AG10803 (cell line): ENCODE results near the gene CCNK.

Experiments used
- DNase-seq: peaks from one replicate; pipeline ENCODE4 v3.0.0; 2010; ENCODE audit warnings: low read depth
- H3K4me3 ChIP-seq: 2 replicates; pipeline ENCODE4 v1.5.1; 2011; ENCODE audit warnings: mild to moderate bottlenecking, low read length, control low read depth
- TF ChIP-seq, protein P1 (sequence below): conservative IDR thresholded peaks from 2 replicates; pipeline ENCODE4 v1.5.1; 2011; ENCODE audit warnings: mild to moderate bottlenecking, low read length, control low read depth, inconsistent platforms

CCNK gene

DNA sequence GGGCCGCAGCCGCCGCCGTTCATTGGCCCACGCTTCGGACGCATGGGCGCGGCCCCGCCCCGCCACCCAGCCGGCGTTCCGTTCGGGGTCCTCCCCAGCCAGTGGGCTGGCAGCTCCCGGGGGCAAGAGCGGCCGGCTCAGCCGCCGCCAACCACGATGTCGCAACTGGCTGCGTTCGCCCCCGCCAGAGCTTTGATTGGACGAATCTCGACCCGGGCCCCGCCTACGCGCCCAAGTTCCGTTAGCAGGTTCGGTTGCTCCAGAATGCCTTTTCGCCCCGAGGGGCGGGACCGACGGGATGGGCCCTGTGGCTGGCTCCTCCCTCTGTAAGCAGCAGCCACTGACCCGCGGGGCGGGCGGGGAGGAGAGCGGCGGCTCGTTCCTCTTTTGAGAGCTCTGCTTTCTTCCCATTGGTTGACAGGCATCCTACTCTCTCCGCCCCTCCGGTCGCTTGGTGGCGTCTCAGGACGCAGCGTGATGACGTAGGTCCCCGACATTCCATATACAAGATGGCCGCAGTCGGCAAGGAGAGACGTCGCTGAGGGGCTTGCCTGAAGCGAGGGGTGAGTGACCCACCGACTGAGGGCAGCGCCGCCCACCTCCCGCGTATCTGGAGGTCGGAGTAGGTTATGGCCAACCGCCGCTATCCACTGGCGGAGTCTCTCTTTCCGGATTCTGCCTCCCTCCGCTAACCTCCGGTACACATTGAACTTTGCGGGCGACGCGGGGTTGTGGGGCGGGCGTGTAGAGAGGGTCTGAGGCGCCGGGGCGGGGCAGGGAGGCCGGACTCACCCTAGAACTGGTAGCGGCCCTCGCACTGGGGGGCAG lies at the start of gene CCNK:
CCNK (plus strand) TSS at position 493 of the 828 bp plus-strand sequence. CDS start 11,269 bp downstream, outside the sequence.
- DNase-seq = peak; percentile 100
- TF ChIP-seq, protein P1, sequence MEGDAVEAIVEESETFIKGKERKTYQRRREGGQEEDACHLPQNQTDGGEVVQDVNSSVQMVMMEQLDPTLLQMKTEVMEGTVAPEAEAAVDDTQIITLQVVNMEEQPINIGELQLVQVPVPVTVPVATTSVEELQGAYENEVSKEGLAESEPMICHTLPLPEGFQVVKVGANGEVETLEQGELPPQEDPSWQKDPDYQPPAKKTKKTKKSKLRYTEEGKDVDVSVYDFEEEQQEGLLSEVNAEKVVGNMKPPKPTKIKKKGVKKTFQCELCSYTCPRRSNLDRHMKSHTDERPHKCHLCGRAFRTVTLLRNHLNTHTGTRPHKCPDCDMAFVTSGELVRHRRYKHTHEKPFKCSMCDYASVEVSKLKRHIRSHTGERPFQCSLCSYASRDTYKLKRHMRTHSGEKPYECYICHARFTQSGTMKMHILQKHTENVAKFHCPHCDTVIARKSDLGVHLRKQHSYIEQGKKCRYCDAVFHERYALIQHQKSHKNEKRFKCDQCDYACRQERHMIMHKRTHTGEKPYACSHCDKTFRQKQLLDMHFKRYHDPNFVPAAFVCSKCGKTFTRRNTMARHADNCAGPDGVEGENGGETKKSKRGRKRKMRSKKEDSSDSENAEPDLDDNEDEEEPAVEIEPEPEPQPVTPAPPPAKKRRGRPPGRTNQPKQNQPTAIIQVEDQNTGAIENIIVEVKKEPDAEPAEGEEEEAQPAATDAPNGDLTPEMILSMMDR = no peak
- peak within 1 kb of the TSS; percentile 96 for H3K4me3 ChIP-seq

DNA sequence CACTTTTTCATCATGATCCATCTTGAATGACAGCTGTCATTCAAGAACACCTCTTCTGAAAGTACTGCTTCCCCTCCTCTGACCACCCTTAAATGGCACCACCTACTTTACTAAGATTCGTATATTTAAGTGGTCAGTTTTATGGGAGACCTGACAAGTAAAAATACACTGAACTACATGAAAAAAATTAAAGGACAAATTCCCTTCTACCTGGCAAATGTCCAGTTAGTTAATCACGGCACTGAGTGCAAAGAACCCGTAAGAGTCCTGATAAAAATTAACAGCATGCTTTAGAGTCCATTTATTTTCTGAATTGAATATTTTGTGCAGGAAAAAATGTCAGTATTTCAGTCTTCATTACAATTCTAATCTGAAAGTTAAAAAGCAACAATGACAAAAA lies 49.2 kb upstream of the CCNK start:
- DNase-seq = no peak
- no peak overlapping the region for H3K4me3 ChIP-seq
- TF ChIP-seq, protein P1 = no peak

DNA sequence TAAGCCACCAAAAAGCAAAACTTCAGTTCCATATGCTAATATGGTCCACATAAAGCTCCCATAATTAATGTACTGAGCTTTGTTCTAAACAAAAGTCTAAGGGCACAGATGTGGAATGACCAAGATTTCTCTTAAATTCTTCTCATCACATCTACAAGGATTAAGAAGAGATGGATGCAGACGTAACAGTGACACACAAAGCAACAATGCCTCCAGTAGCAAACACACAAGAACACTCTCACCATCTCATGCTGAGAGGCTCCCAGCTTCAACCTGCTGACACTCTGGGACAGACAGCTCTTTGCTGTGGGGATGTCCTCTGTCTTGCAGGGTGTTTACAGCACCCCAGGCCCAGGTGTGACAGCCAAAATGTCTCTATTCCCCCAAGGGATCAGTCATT lies 48.7 kb upstream of the CCNK start:
- no peak overlapping the region for H3K4me3 ChIP-seq
- peak; percentile 14 for DNase-seq
- TF ChIP-seq, protein P1 = no peak

DNA sequence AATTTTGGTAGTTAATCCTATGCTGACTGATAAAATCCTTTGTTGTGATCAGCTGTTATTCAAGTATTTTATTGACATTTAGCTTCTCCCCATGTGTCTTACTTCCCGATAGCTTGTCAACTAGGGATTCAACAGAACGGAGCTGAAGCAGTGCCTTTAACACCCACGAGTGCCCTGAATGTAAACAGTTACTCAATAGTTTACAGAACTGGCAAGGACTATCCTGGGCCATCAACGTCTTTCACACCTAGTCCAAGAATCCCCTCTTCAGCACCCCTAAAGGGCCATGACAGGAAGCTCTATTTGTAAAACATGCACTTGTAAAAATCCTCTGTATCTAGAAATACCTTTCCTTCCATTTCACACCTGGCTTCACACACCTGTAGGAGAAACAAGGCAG lies 45.9 kb upstream of the CCNK start:
- no peak for DNase-seq
- TF ChIP-seq, protein P1 = no peak
- H3K4me3 ChIP-seq = no peak overlapping the region

DNA sequence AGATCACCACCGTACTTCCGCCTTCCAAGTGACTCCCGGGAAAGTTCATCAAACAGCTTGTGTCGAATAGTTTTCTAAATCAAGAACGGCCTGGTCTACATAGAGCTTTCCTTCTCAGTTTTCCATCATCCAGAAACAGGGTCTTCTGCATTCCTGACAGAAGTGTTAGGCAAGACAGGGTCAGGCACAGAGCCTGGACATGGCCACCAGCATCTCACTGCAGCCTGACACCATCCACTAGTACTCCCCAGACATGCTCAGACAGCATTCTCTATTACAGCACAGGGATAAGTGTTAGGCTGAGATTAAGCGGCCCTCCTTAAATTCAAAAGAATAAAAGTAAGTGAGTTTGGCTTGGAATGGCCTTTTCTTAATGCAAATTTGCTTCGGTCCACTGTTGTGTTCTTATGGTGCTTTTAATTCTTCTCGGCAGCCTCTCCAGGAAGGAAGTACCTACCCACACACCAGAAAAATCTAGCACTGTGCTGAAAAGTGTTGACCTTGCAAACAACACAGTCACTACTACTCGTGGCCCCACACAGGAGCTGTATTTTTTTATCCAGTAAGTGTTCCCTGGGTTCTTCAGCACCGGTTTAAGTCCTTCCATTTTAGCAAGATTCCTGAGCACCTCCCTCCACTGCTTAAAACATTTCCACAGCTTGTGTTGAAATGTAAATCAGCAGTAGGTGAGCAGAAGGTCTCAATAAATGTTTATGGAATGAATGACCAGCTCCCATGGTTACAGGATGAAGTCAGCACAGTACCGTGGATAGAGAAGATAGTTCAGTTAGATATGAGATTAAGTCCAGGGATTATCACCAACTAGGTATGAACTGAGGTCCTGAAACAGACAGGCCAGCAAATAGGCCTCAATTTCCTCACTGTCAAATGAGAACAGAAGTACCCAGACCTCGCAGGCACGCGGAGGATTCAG lies 44.7 kb upstream of the CCNK start:
- H3K4me3 ChIP-seq = no peak overlapping the region
- peak; percentile 14 for DNase-seq
- TF ChIP-seq, protein P1 = no peak

DNA sequence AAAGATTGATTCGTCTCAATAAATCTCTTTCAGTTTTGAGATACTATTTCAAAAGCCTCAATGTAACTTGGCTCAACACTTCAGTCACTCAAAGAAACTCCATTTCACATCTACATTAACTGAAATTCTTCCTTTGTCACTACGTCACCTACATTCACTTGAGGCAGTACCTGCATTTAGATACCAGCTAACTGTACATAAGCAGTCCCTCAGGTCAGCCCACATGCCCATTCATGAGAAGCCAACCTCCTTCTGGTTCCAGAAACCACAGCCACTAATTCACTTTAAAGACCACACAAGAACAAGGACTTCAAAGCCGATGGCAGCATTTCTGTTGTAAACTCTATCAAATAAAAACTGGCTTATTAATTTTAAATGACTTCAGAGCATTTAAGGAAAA lies 43.5 kb upstream of the CCNK start:
- TF ChIP-seq, protein P1 = no peak
- no peak for DNase-seq
- no peak overlapping the region for H3K4me3 ChIP-seq

DNA sequence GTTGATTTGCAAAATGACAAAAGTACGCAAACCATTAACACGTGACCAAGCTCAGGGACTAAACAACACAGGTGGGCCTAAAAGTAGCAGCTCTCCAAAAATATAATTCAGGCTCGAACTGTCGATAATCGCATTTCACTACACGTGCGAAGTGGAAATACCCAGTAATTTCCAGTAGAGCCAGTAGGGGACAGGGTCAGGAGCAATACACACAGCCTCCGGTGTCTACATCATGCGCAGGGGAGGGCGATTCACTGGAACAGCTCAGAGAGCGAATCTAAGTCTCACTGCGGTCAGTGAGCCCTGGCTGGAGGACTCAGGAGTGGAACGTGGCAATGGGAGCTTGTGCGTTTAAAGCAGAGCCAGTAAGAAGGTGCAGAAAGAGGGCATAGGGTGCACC lies 40.9 kb upstream of the CCNK start:
- H3K4me3 ChIP-seq = no peak overlapping the region
- TF ChIP-seq, protein P1 = no peak
- DNase-seq = no peak
